CD14-positive monocyte (primary cell): ENCODE results near the gene C13orf46. TPM values are rescaled to one million over a fixed set of nuclear protein-coding genes. Genes with fewer than 3 reads are reported as not detected.

Experiments used
- DNase-seq, 3 donors: peaks; one replicate each; pipeline ENCODE4 v3.0.0-alpha.2; 2011 to 2022
- H2AFZ ChIP-seq: 2 replicates; pipeline ENCODE4 v1.6.0; 2012; ENCODE audit warnings: mild to moderate bottlenecking, low read depth, low read length, inconsistent platforms; ENCODE audit not compliant: insufficient read depth, poor library complexity, severe bottlenecking
- H3K27ac ChIP-seq, 2 donors: 1 replicate in 1 of 2; 2 replicates in 1 of 2; pipeline ENCODE4 v1.5.1; 2012 to 2013; ENCODE audit warnings: low read length in 2 of 2, control low read depth in 1 of 2, inconsistent platforms in 1 of 2, low read depth in 1 of 2, mild to moderate bottlenecking in 1 of 2
- H3K27me3 ChIP-seq, 2 donors: one replicate each; pipeline versions ENCODE4 v1.6.0 to v1.6.1; 2011 to 2013; ENCODE audit warnings: low read length in 2 of 2; ENCODE audit not compliant: control insufficient read depth in 2 of 2, insufficient read depth in 2 of 2
- H3K36me3 ChIP-seq, 2 donors: replicated peaks in 1 of 2; 1 replicate in 1 of 2; 2 replicates in 1 of 2; pipeline versions ENCODE4 v1.5.1 to v1.6.1; 2012 to 2013; ENCODE audit warnings: low read length in 2 of 2, control low read depth in 1 of 2, inconsistent platforms in 1 of 2, mild to moderate bottlenecking in 1 of 2; ENCODE audit not compliant: insufficient read depth in 2 of 2, control insufficient read depth in 1 of 2
- H3K4me1 ChIP-seq, 2 donors: 1 replicate in 1 of 2; 2 replicates in 1 of 2; pipeline versions ENCODE4 v1.5.1 to v1.6.1; 2012 to 2013; ENCODE audit warnings: low read length in 2 of 2, control low read depth in 1 of 2, inconsistent platforms in 1 of 2, mild to moderate bottlenecking in 1 of 2, moderate library complexity in 1 of 2; ENCODE audit not compliant: insufficient read depth in 2 of 2, control insufficient read depth in 1 of 2
- H3K4me2 ChIP-seq: replicated peaks from 2 replicates; pipeline ENCODE3; 2012; ENCODE audit warnings: low read length, moderate library complexity, mild to moderate bottlenecking; ENCODE audit not compliant: poor library complexity, severe bottlenecking; ENCODE audit errors: extremely low read depth
- H3K4me3 ChIP-seq, 3 experiments: fragments of 200-600 bp in 1 of 3; sonication (generic) in 1 of 3; replicated peaks in 1 of 3; 1 replicate in 2 of 3; 2 replicates in 1 of 3; pipeline ENCODE4 v1.5.1; 2011 to 2013; ENCODE audit warnings: low read length in 3 of 3, mild to moderate bottlenecking in 3 of 3, control low read depth in 2 of 3, low read depth in 2 of 3, inconsistent platforms in 1 of 3, moderate library complexity in 1 of 3
- H3K79me2 ChIP-seq: 2 replicates; pipeline ENCODE4 v1.6.0; 2012; ENCODE audit warnings: mild to moderate bottlenecking, control low read depth, inconsistent platforms, low read length, moderate library complexity; ENCODE audit not compliant: insufficient read depth
- H3K9ac ChIP-seq: 2 replicates; pipeline ENCODE4 v1.6.0; 2017; ENCODE audit warnings: low read length, mild to moderate bottlenecking; ENCODE audit not compliant: insufficient read depth, poor library complexity, severe bottlenecking
- H3K9me3 ChIP-seq, 2 donors: replicated peaks in 1 of 2; 1 replicate in 1 of 2; 2 replicates in 1 of 2; pipeline versions ENCODE4 v1.5.1 to v1.6.1; 2012 to 2013; ENCODE audit warnings: low read length in 2 of 2, control low read depth in 1 of 2; ENCODE audit not compliant: control insufficient read depth in 1 of 2, insufficient read depth in 1 of 2
- H4K20me1 ChIP-seq: 2 replicates; pipeline ENCODE4 v1.6.0; 2012; ENCODE audit warnings: mild to moderate bottlenecking, low read length, control low read depth, moderate library complexity; ENCODE audit not compliant: insufficient read depth
- H3K27ac Mint-ChIP-seq, 7 donors: one replicate each; pipeline ENCODE4 v1.8.0; 2020; ENCODE audit warnings: mild to moderate bottlenecking in 7 of 7, mixed read lengths in 7 of 7, moderate library complexity in 6 of 7, inconsistent platforms in 2 of 7
- H3K27me3 Mint-ChIP-seq, 3 donors: one replicate each; pipeline ENCODE4 v1.8.0; 2021 to 2022; ENCODE audit warnings: low read depth in 3 of 3, mild to moderate bottlenecking in 3 of 3, mixed read lengths in 3 of 3, moderate library complexity in 3 of 3, inconsistent platforms in 1 of 3
- H3K36me3 Mint-ChIP-seq, 2 donors: one replicate each; pipeline ENCODE4 v1.8.0; 2020; ENCODE audit warnings: mixed read lengths in 2 of 2, inconsistent platforms in 1 of 2, mild to moderate bottlenecking in 1 of 2
- H3K4me1 Mint-ChIP-seq: one replicate; pipeline ENCODE4 v1.8.0; 2020; ENCODE audit warnings: mild to moderate bottlenecking, mixed read lengths
- H3K4me3 Mint-ChIP-seq, 2 donors: one replicate each; pipeline ENCODE4 v1.8.0; 2020; ENCODE audit warnings: mild to moderate bottlenecking in 2 of 2, mixed read lengths in 2 of 2, moderate library complexity in 1 of 2
- H3K9me3 Mint-ChIP-seq, 7 donors: one replicate each; pipeline ENCODE4 v1.8.0; 2020 to 2022; ENCODE audit warnings: mixed read lengths in 7 of 7, mild to moderate bottlenecking in 6 of 7, moderate library complexity in 6 of 7, inconsistent platforms in 2 of 7
- CTCF ChIP-seq: fragments of 200-600 bp; IDR thresholded peaks from one replicate; pipeline ENCODE4 v1.8.0; 2022; ENCODE audit warnings: antibody characterized with exemption, mild to moderate bottlenecking
- WGBS: methylation state at CpG from one replicate; pipeline ENCODE4 v1.1.5; 2013; ENCODE audit warnings: missing lambda C conversion rate; ENCODE audit not compliant: insufficient coverage; 5-methylcytosine and 5-hydroxymethylcytosine counted together
- intact Hi-C, 2 donors: fragments of 100-400 bp; cut with micrococcal nuclease; formaldehyde crosslinking; loops; one replicate each; pipeline versions ENCODE4 v1.15.0 to v1.15.1; 2023
- polyA plus RNA-seq, 3 donors: library from polyadenylated mRNA; depleted of rRNA in 1 of 3; unstranded in 2 of 3; stranded (reverse) in 1 of 3; fragments of 300-500 nt in 2 of 3; fragments of >200 nt in 1 of 3; fragmentation: Illumina TruSeq in 2 of 3; gene quantifications; 1 replicate in 2 of 3; 2 replicates in 1 of 3; pipeline ENCODE4 v1.2.3, GENCODE V29; 2012 to 2021

Gene C13orf46
- polyA plus RNA-seq, 3 donors, result 0.05 to 0.35 TPM; not detected in 1

GRCh38 chr13:113964251-113964995 is 9.5 kb downstream of the C13orf46 start:
- Mint-ChIP-seq H3K27ac (no peak overlapping the region), H3K4me1 (no peaks in the 10 kb centered on the region), H3K9me3 (peaks cover 4 to 28% (median 20%) of the 10 kb centered on the region in 7 donors), H3K36me3 (peaks cover 0 to 2% of the 10 kb centered on the region in 2 donors), H3K4me3 (no peak overlapping the region), H3K27me3 (peaks cover 0 to 3% (median 0%) of the 10 kb centered on the region in 3 donors)
- Histone ChIP-seq H3K9me3 (peaks cover 12 to 16% of the 10 kb centered on the region in 2 donors), H2AFZ (no peak overlapping the region), H3K4me2 (no peak overlapping the region), H3K27me3 (no peaks in the 10 kb centered on the region), H3K27ac (no peak overlapping the region), H3K9ac (no peak overlapping the region), H3K4me3 (no peak overlapping the region), H3K79me2 (no peaks in the 10 kb centered on the region), H4K20me1 (no peaks in the 10 kb centered on the region), H3K4me1 (no peaks in the 10 kb centered on the region), H3K36me3 (no peaks in the 10 kb centered on the region)
- intact Hi-C loops, result no loop called here
- DNase-seq, result no peak
- no peak for TF ChIP-seq CTCF
- WGBS, result 89% methylated on average over 6 of the region's 21 CpGs

GRCh38 chr13:113963376-113963775 is 10.5 kb downstream of the C13orf46 start:
- no peak for TF ChIP-seq CTCF
- H3K27me3 Mint-ChIP-seq, result peaks cover 0 to 3% (median 0%) of the 10 kb centered on the region in 3 donors
- H3K4me3 Mint-ChIP-seq, result no peak overlapping the region
- no peaks in the 10 kb centered on the region for H3K4me1 Mint-ChIP-seq
- 98% methylated on average over 12 of the region's 16 CpGs for WGBS
- H3K27ac Mint-ChIP-seq, result no peak overlapping the region
- H3K4me2 ChIP-seq, result no peak overlapping the region
- H3K79me2 ChIP-seq, result no peaks in the 10 kb centered on the region
- no peaks in the 10 kb centered on the region for H4K20me1 ChIP-seq
- H3K36me3 ChIP-seq, result no peaks in the 10 kb centered on the region
- no peaks in the 10 kb centered on the region for H3K27me3 ChIP-seq
- no peak overlapping the region for H3K27ac ChIP-seq
- intact Hi-C loops, result no loop called here
- peaks cover 10 to 37% (median 29%) of the 10 kb centered on the region in 7 donors for H3K9me3 Mint-ChIP-seq
- no peaks in the 10 kb centered on the region for H3K4me1 ChIP-seq
- H3K9ac ChIP-seq, result no peak overlapping the region
- no peaks in the 10 kb centered on the region for H3K36me3 Mint-ChIP-seq
- H3K9me3 ChIP-seq, result peaks cover 23 to 26% of the 10 kb centered on the region in 2 donors
- no peak for DNase-seq
- H2AFZ ChIP-seq, result no peak overlapping the region
- no peak overlapping the region for H3K4me3 ChIP-seq
